ENCODE data around the gene QARS1.

QARS1 gene

GRCh38 chr3:49057268-49057667 is 47.3 kb downstream of the QARS1 start:
- no peak overlapping the region for H3K27ac ChIP-seq (ENCODE audit: low read depth, low read length)
- H3K4me3 ChIP-seq (ENCODE audit: low read depth in 1 of 2, low read length in 2 of 2) = no peak overlapping the region
- H3K4me1 ChIP-seq (ENCODE audit: control insufficient read depth in 1 of 2, insufficient read depth in 2 of 2, low read length in 2 of 2) = no peaks in the 10 kb centered on the region
- no peaks in the 10 kb centered on the region for H3K9me3 ChIP-seq (ENCODE audit: control insufficient read depth in 1 of 2, low read length in 2 of 2)
- no peaks in the 10 kb centered on the region for H3K27me3 ChIP-seq (ENCODE audit: control insufficient read depth in 1 of 2, insufficient read depth in 2 of 2, low read length in 2 of 2)
- no peak overlapping the region for H3K9ac ChIP-seq (ENCODE audit: low read depth in 1 of 2, low read length in 2 of 2)
- peaks cover 31 to 57% of the 10 kb centered on the region in 2 donors for H3K36me3 ChIP-seq (ENCODE audit: control insufficient read depth in 1 of 2, insufficient read depth in 2 of 2, low read length in 2 of 2)

GRCh38 chr3:49054344-49054862 is 50.2 kb downstream of the QARS1 start:
- no peak overlapping the region for H3K27ac ChIP-seq (ENCODE audit: low read depth, low read length)
- H3K36me3 ChIP-seq (ENCODE audit: control insufficient read depth in 1 of 2, insufficient read depth in 2 of 2, low read length in 2 of 2) = peaks cover 34 to 59% of the 10 kb centered on the region in 2 donors
- H3K27me3 ChIP-seq (ENCODE audit: control insufficient read depth in 1 of 2, insufficient read depth in 2 of 2, low read length in 2 of 2) = no peaks in the 10 kb centered on the region
- no peaks in the 10 kb centered on the region for H3K9me3 ChIP-seq (ENCODE audit: control insufficient read depth in 1 of 2, low read length in 2 of 2)
- no peak overlapping the region for H3K4me3 ChIP-seq (ENCODE audit: low read depth in 1 of 2, low read length in 2 of 2)
- H3K4me1 ChIP-seq (ENCODE audit: control insufficient read depth in 1 of 2, insufficient read depth in 2 of 2, low read length in 2 of 2) = no peaks in the 10 kb centered on the region
- H3K9ac ChIP-seq (ENCODE audit: low read depth in 1 of 2, low read length in 2 of 2) = no peak overlapping the region

GRCh38 chr3:49053543-49053942 is 51.0 kb downstream of the QARS1 start:
- Histone ChIP-seq H3K36me3 (ENCODE audit: control insufficient read depth in 1 of 2, insufficient read depth in 2 of 2, low read length in 2 of 2) (peaks cover 34 to 62% of the 10 kb centered on the region in 2 donors), H3K27me3 (ENCODE audit: control insufficient read depth in 1 of 2, insufficient read depth in 2 of 2, low read length in 2 of 2) (no peaks in the 10 kb centered on the region), H3K9me3 (ENCODE audit: control insufficient read depth in 1 of 2, low read length in 2 of 2) (no peaks in the 10 kb centered on the region), H3K4me3 (ENCODE audit: low read depth in 1 of 2, low read length in 2 of 2) (no peak overlapping the region), H3K9ac (ENCODE audit: low read depth in 1 of 2, low read length in 2 of 2) (no peak overlapping the region), H3K4me1 (ENCODE audit: control insufficient read depth in 1 of 2, insufficient read depth in 2 of 2, low read length in 2 of 2) (no peaks in the 10 kb centered on the region), H3K27ac (ENCODE audit: low read depth, low read length) (no peak overlapping the region)
